B cell (primary cell): ENCODE measurements around the gene NSUN7. TPM values are rescaled to one million over a fixed set of nuclear protein-coding genes. Genes with fewer than 3 reads are reported as not detected.
"Not testable (repeated sequence)": the region's sequence is repeated elsewhere in the genome, so short reads cannot be mapped to it uniquely, and the experiment has no call there.

Experiments used
- ATAC-seq: fragments of 200-7000 bp; cut with Tn5 transposase; one replicate; pipeline ENCODE4 v1.10.0; 2021; ENCODE audit warnings: low read depth, mild to moderate bottlenecking, moderate number of reproducible peaks, moderate library complexity
- CTCF ChIA-PET: fragments of 350-600 bp; sonication (Branson Sonifier 250); formaldehyde crosslinking; loops from one replicate; lab custom pipeline; 2021; ENCODE audit warnings: antibody characterized with exemption, inconsistent platforms; lab: Charles Lee
- POLR2A ChIA-PET: fragments of 350-600 bp; sonication (Branson Sonifier 250); formaldehyde crosslinking; loops from one replicate; lab custom pipeline; 2021; ENCODE audit warnings: antibody characterized with exemption; lab: Charles Lee
- DNase-seq: peaks from one replicate; pipeline ENCODE4 v3.0.0; 2013
- H2AFZ ChIP-seq: 2 replicates; pipeline ENCODE4 v1.6.1; 2012; ENCODE audit warnings: mild to moderate bottlenecking, low read depth, low read length; ENCODE audit not compliant: insufficient read depth, poor library complexity, severe bottlenecking
- H3K27ac ChIP-seq, 2 donors: 1 replicate in 1 of 2; 2 replicates in 1 of 2; pipeline ENCODE4 v1.5.1; 2012 to 2013; ENCODE audit warnings: low read length in 2 of 2, mild to moderate bottlenecking in 2 of 2, moderate library complexity in 1 of 2
- H3K27me3 ChIP-seq, 4 experiments: fragments of 200-600 bp in 1 of 4; sonication (generic) in 1 of 4; replicated peaks in 1 of 4; 1 replicate in 2 of 4; 2 replicates in 2 of 4; pipeline versions ENCODE4 v1.6.1 to v1.7.0; 2013 to 2016; ENCODE audit warnings: low read length in 3 of 4, mild to moderate bottlenecking in 2 of 4, mixed read lengths in 1 of 4, moderate library complexity in 1 of 4; ENCODE audit not compliant: insufficient read depth in 4 of 4, control insufficient read depth in 3 of 4; ENCODE audit errors: control extremely low read depth in 1 of 4
- H3K36me3 ChIP-seq, 2 experiments: replicated peaks in 1 of 2; 1 replicate in 1 of 2; 2 replicates in 1 of 2; pipeline versions ENCODE4 v1.6.1 to v1.7.1; 2013; ENCODE audit warnings: low read length in 1 of 2; ENCODE audit not compliant: insufficient read depth in 2 of 2, control insufficient read depth in 1 of 2; ENCODE audit errors: control extremely low read depth in 1 of 2, extremely low read depth in 1 of 2
- H3K4me1 ChIP-seq, 2 donors: fragments of 200-600 bp in 1 of 2; sonication (generic) in 1 of 2; 1 replicate in 1 of 2; 2 replicates in 1 of 2; pipeline versions ENCODE4 v1.5.1 to v1.6.1; 2013 to 2017; ENCODE audit warnings: low read length in 2 of 2; ENCODE audit not compliant: control insufficient read depth in 2 of 2, insufficient read depth in 2 of 2
- H3K4me2 ChIP-seq: replicated peaks from 2 replicates; pipeline ENCODE3; 2012; ENCODE audit warnings: mild to moderate bottlenecking, low read depth, low read length; ENCODE audit not compliant: poor library complexity, severe bottlenecking
- H3K4me3 ChIP-seq, 5 experiments: fragments of 200-600 bp in 1 of 5; sonication (generic) in 1 of 5; 1 replicate in 3 of 5; 2 replicates in 2 of 5; pipeline versions ENCODE4 v1.5.1 to v1.7.0; 2011 to 2016; ENCODE audit warnings: low read length in 4 of 5, mild to moderate bottlenecking in 4 of 5, low read depth in 2 of 5, control low read depth in 1 of 5, moderate library complexity in 1 of 5; ENCODE audit not compliant: insufficient read depth in 1 of 5; ENCODE audit errors: control extremely low read depth in 1 of 5, extremely low read depth in 1 of 5
- H3K79me2 ChIP-seq: fragments of 200-600 bp; sonication (generic); one replicate; pipeline ENCODE4 v1.6.0; 2016; ENCODE audit warnings: low read length; ENCODE audit not compliant: control insufficient read depth, insufficient read depth
- H3K9ac ChIP-seq: fragments of 200-600 bp; sonication (generic); 2 replicates; pipeline ENCODE4 v1.6.1; 2017; ENCODE audit warnings: mild to moderate bottlenecking, low read length, moderate library complexity
- H3K9me3 ChIP-seq, 3 donors: one replicate each; pipeline versions ENCODE4 v1.6.1 to v1.7.1; 2013; ENCODE audit warnings: low read length in 2 of 3; ENCODE audit not compliant: control insufficient read depth in 2 of 3, insufficient read depth in 1 of 3; ENCODE audit errors: control extremely low read depth in 1 of 3
- H4K20me1 ChIP-seq: 2 replicates; pipeline ENCODE4 v1.6.0; 2012; ENCODE audit warnings: mild to moderate bottlenecking, low read length; ENCODE audit not compliant: insufficient read depth, control insufficient read depth, poor library complexity, severe bottlenecking
- H3K27ac Mint-ChIP-seq: one replicate; pipeline ENCODE4 v1.8.0; 2021; ENCODE audit warnings: mixed read lengths
- H3K27me3 Mint-ChIP-seq: one replicate; pipeline ENCODE4 v1.8.0; 2021; ENCODE audit warnings: mixed read lengths
- H3K4me1 Mint-ChIP-seq: one replicate; pipeline ENCODE4 v1.8.0; 2021; ENCODE audit warnings: mixed read lengths
- H3K4me3 Mint-ChIP-seq: one replicate; pipeline ENCODE4 v1.8.0; 2021; ENCODE audit warnings: mixed read lengths
- H3K9me3 Mint-ChIP-seq: one replicate; pipeline ENCODE4 v1.8.0; 2022; ENCODE audit warnings: mixed read lengths; ENCODE audit not compliant: insufficient read depth
- EZH2 ChIP-seq: IDR thresholded peaks from 2 replicates; pipeline ENCODE4 v1.6.1; 2012; ENCODE audit warnings: borderline replicate concordance, low read depth, mild to moderate bottlenecking, moderate library complexity, low read length; ENCODE audit not compliant: insufficient read depth, poor library complexity, severe bottlenecking
- WGBS: methylation state at CpG from one replicate; pipeline ENCODE4 v1.1.5; 2013; ENCODE audit warnings: missing lambda C conversion rate; ENCODE audit not compliant: insufficient coverage; 5-methylcytosine and 5-hydroxymethylcytosine counted together
- intact Hi-C: fragments of 100-400 bp; cut with micrococcal nuclease; formaldehyde crosslinking; loops from one replicate; pipeline ENCODE4 v1.10.0; 2022
- polyA plus RNA-seq: library from polyadenylated mRNA; depleted of rRNA; stranded (reverse); fragments of >200 nt; gene quantifications from 2 replicates; pipeline ENCODE4 v1.2.3, GENCODE V29; 2012
- total RNA-seq, 2 donors: library from RNA; stranded (reverse); fragments of 120-200 nt in 1 of 2; gene quantifications; 1 replicate in 1 of 2; 2 replicates in 1 of 2; pipeline versions ENCODE4 v1.2.3 to v1.2.4, GENCODE V29; 2013 to 2022
- TF ChIP-seq, protein P1 (sequence below): fragments of 200-600 bp; IDR thresholded peaks from one replicate; pipeline ENCODE4 v1.8.0; 2022; ENCODE audit warnings: antibody characterized with exemption, mild to moderate bottlenecking

The NSUN7 gene
- total and polyA plus RNA-seq, 2 donors (not counting 1 experiment from before 2014, with no cell fraction given): 0.75 to 29.8 TPM

DNA sequence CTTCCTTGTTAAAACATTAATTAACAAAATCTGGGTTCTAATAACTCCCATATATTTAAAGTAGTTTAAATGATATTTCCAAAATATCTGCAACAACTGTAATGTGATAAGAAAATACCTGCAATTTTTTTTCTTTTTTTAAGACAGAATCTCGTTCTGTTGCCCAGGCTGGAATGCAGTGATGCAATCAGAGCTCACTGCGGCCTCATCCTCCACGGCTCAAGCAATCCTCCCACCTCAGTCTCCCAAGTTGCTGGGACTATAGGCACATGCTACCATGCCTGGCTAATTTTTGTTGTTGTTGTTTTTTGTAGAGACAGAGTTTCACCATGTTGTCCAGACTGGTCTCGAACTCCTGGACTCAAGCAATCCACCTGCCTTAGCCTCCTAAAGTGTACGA is 45.7 kb upstream of the NSUN7 start:
- Histone ChIP-seq H3K36me3 (no peaks in the 10 kb centered on the region), H3K4me3 (no peak overlapping the region), H3K4me1 (no peaks in the 10 kb centered on the region), H3K4me2 (no peak overlapping the region), H3K79me2 (no peaks in the 10 kb centered on the region), H2AFZ (no peak overlapping the region), H4K20me1 (no peaks in the 10 kb centered on the region), H3K27me3 (no peaks in the 10 kb centered on the region), H3K9me3 (no peaks in the 10 kb centered on the region), H3K27ac (no peak overlapping the region), H3K9ac (no peak overlapping the region)
- ChIA-PET CTCF (no interaction called here), POLR2A (no interaction called here)
- H3K4me1 Mint-ChIP-seq: no peaks in the 10 kb centered on the region
- H3K27ac Mint-ChIP-seq: no peak overlapping the region
- no peak overlapping the region for H3K4me3 Mint-ChIP-seq
- no peaks in the 10 kb centered on the region for H3K9me3 Mint-ChIP-seq
- ATAC-seq (no peak), DNase-seq (no peak)
- H3K27me3 Mint-ChIP-seq: peaks cover 3% of the 10 kb centered on the region
- intact Hi-C loops: no loop called here
- WGBS: 80% methylated on average over 1 of the region's 5 CpGs
- no peak for TF ChIP-seq EZH2
- TF ChIP-seq, protein P1, sequence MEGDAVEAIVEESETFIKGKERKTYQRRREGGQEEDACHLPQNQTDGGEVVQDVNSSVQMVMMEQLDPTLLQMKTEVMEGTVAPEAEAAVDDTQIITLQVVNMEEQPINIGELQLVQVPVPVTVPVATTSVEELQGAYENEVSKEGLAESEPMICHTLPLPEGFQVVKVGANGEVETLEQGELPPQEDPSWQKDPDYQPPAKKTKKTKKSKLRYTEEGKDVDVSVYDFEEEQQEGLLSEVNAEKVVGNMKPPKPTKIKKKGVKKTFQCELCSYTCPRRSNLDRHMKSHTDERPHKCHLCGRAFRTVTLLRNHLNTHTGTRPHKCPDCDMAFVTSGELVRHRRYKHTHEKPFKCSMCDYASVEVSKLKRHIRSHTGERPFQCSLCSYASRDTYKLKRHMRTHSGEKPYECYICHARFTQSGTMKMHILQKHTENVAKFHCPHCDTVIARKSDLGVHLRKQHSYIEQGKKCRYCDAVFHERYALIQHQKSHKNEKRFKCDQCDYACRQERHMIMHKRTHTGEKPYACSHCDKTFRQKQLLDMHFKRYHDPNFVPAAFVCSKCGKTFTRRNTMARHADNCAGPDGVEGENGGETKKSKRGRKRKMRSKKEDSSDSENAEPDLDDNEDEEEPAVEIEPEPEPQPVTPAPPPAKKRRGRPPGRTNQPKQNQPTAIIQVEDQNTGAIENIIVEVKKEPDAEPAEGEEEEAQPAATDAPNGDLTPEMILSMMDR: no peak

DNA sequence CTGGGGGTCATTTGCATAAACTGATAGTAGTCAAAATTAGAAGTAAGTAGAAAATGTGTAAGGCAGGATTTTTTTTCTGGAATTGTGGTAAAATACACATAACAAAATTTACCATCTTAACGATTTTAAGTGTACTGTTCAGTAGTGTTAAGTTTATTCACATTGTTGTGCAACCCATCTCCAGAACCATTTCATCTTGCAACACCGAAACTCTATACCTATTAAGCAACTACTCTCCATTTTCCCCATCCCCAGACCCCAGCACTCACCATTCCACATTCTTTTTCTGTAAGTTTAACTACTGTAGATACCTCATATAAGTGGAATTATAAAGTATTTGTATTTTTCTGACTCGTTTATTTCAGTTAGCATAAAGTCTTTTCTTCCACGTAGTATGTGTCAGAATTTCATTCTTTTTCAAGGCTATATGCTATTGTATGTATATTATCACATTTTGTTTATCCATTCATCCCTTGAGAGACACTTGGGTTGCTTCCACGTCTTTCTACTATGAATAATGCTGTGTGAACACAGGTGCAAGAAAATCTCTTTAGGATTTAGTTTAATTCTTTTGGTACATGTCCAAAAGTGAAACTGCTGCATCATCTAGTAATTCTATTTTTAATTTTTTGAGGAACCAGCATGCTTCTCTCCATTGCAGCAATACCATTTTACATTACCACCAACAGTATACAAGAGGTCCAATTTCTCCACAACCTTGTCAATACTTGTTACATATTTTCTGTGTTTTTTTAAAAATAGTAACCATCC is 39.1 kb upstream of the NSUN7 start:
- no peaks in the 10 kb centered on the region for H3K4me1 Mint-ChIP-seq
- H3K9me3 ChIP-seq: no peaks in the 10 kb centered on the region
- H4K20me1 ChIP-seq: no peaks in the 10 kb centered on the region
- no peak overlapping the region for H3K27ac Mint-ChIP-seq
- POLR2A ChIA-PET: no interaction called here
- H3K79me2 ChIP-seq: no peaks in the 10 kb centered on the region
- H3K27me3 Mint-ChIP-seq: peaks cover 3% of the 10 kb centered on the region
- no peak overlapping the region for H3K4me3 Mint-ChIP-seq
- intact Hi-C loops: loop anchor here (10.0 kb wide), 2 partner anchors 86 to 386 kb away; partner anchors contain the start of gene RBM47
- no CpG with 5 or more reads among the region's 5 CpGs for WGBS
- no peaks in the 10 kb centered on the region for H3K4me1 ChIP-seq
- H2AFZ ChIP-seq: no peak overlapping the region
- no peak for DNase-seq
- no peaks in the 10 kb centered on the region for H3K36me3 ChIP-seq
- no peak overlapping the region for H3K4me3 ChIP-seq
- no peak overlapping the region for H3K9ac ChIP-seq
- H3K4me2 ChIP-seq: no peak overlapping the region
- H3K27ac ChIP-seq: no peak overlapping the region
- ATAC-seq: no peak
- H3K9me3 Mint-ChIP-seq: no peaks in the 10 kb centered on the region
- CTCF ChIA-PET: no interaction called here
- no peak for TF ChIP-seq EZH2
- TF ChIP-seq, protein P1: no peak
- no peaks in the 10 kb centered on the region for H3K27me3 ChIP-seq

- H3K27me3 Mint-ChIP-seq, H3K27ac ChIP-seq, H3K36me3 ChIP-seq, H3K4me3 Mint-ChIP-seq, H3K79me2 ChIP-seq, H3K9me3 ChIP-seq, H4K20me1 ChIP-seq, H3K27me3 ChIP-seq, H3K4me1 ChIP-seq, DNase-seq, H3K4me2 ChIP-seq, H3K4me3 ChIP-seq, H3K9me3 Mint-ChIP-seq, POLR2A ChIA-PET, H3K27ac Mint-ChIP-seq, ATAC-seq, H3K9ac ChIP-seq, H2AFZ ChIP-seq, H3K4me1 Mint-ChIP-seq: not testable (repeated sequence)
- WGBS: 88% methylated on average over 4 of the region's 6 CpGs
- intact Hi-C loops: loop anchor here (10.0 kb wide), 2 partner anchors 88 to 388 kb away; partner anchors contain the start of gene RBM47
- CTCF ChIA-PET: interaction anchor here (0.6 kb wide), 1 partner anchor 158 kb away, joined by 4 read pairs; no protein-coding TSS in a partner anchor
Observed at GRCh38 chr4:40713001-40713400, 36.8 kb upstream of the NSUN7 start.
